HCT116 (cell line): ENCODE measurements around the gene ITPR2. TPM values are rescaled to one million over a fixed set of nuclear protein-coding genes. Genes with fewer than 3 reads are reported as not detected.

Source experiments
- ATAC-seq: fragments of 200-7000 bp; cut with Tn5 transposase; 2 replicates; pipeline ENCODE4 v1.9.1; 2020; ENCODE audit warnings: mild to moderate bottlenecking, moderate library complexity
- BruUV-seq: library from RNA; stranded (reverse); fragments of 400-500 nt; replicated peaks from 2 replicates; lab custom pipeline; 2021; lab: Mats Ljungman, UMichigan
- CTCF ChIA-PET: fragments of 300-600 bp; sonication (Branson Sonifier 250); formaldehyde crosslinking; loops from one replicate; lab custom pipeline; 2021; ENCODE audit warnings: antibody characterized with exemption; lab: Charles Lee
- POLR2A ChIA-PET: fragments of 300-600, 350-600 bp; sonication (Branson Sonifier 250); formaldehyde crosslinking; loops from one replicate; lab custom pipeline; 2021; ENCODE audit warnings: antibody characterized with exemption; lab: Charles Lee
- RAD21 ChIA-PET, 2 experiments: fragments of 300-600 bp; sonication (Branson Sonifier 250); formaldehyde crosslinking; loops; one replicate each; lab custom pipeline; 2023; ENCODE audit warnings: low total read pairs in 2 of 2; ENCODE audit not compliant: uncharacterized antibody in 2 of 2, unreplicated experiment in 2 of 2, low non-redundant PET in 1 of 2; lab: Charles Lee
- DNase-seq: peaks from one replicate; pipeline ENCODE4 v3.0.0-alpha.2; 2010; ENCODE audit warnings: low read depth, low spot score
- H2AFZ ChIP-seq: fragments of 200-600 bp; shearing (Covaris generic), sonication (generic); 2 replicates; pipeline ENCODE4 v1.6.1; 2017; ENCODE audit warnings: low read depth, mixed run types, mixed read lengths, antibody characterized with exemption, low read length; ENCODE audit not compliant: poor library complexity, severe bottlenecking
- H3K27ac ChIP-seq: 2 replicates; pipeline ENCODE4 v1.5.1; 2012; ENCODE audit warnings: low read depth, low read length
- H3K27me3 ChIP-seq: fragments of 200-600 bp; sonication (generic); 2 replicates; pipeline ENCODE4 v1.6.1; 2016; ENCODE audit warnings: mixed run types, low read length, mixed read lengths; ENCODE audit not compliant: insufficient read depth
- H3K36me3 ChIP-seq, 2 experiments: fragments of 200-500 bp in 1 of 2; fragments of 200-600 bp in 1 of 2; sonication (Bioruptor generic) in 1 of 2; sonication (generic) in 1 of 2; 2 replicates each; pipeline versions ENCODE4 v1.5.1 to v1.6.1; 2014 to 2016; ENCODE audit warnings: low read length in 2 of 2, inconsistent platforms in 1 of 2, mixed read lengths in 1 of 2, mixed run types in 1 of 2; ENCODE audit not compliant: insufficient read depth in 2 of 2, control insufficient read depth in 1 of 2
- H3K4me1 ChIP-seq, 2 experiments: fragments of 200-600 bp in 1 of 2; sonication (generic) in 1 of 2; 2 replicates each; pipeline versions ENCODE4 v1.5.1 to v1.6.1; 2012 to 2017; ENCODE audit warnings: low read length in 2 of 2, inconsistent platforms in 1 of 2, mild to moderate bottlenecking in 1 of 2, mixed read lengths in 1 of 2, mixed run types in 1 of 2, moderate library complexity in 1 of 2; ENCODE audit not compliant: insufficient read depth in 2 of 2, control insufficient read depth in 1 of 2
- H3K4me2 ChIP-seq: fragments of 200-600 bp; sonication (generic); 2 replicates; pipeline ENCODE4 v1.6.1; 2017; ENCODE audit warnings: mixed run types, low read length, mixed read lengths
- H3K4me3 ChIP-seq, 2 experiments: fragments of 200-600 bp in 1 of 2; sonication (generic) in 1 of 2; replicated peaks in 1 of 2; 2 replicates each; pipeline ENCODE4 v1.5.1; 2011 to 2016; ENCODE audit warnings: low read length in 2 of 2, control low read depth in 1 of 2, low read depth in 1 of 2, mild to moderate bottlenecking in 1 of 2, mixed read lengths in 1 of 2, mixed run types in 1 of 2
- H3K79me2 ChIP-seq: fragments of 200-600 bp; sonication (generic); 2 replicates; pipeline ENCODE4 v1.6.1; 2017; ENCODE audit warnings: mild to moderate bottlenecking, mixed run types, low read length, moderate library complexity, mixed read lengths; ENCODE audit not compliant: insufficient read depth
- H3K9ac ChIP-seq: fragments of 200-600 bp; sonication (generic); 2 replicates; pipeline ENCODE4 v1.6.1; 2016; ENCODE audit warnings: low read length, mixed read lengths
- H3K9me2 ChIP-seq: fragments of 200-600 bp; sonication (generic), shearing (Covaris generic); 2 replicates; pipeline ENCODE4 v1.6.1; 2017; ENCODE audit warnings: mixed run types, mild to moderate bottlenecking, moderate library complexity; ENCODE audit not compliant: insufficient read depth
- H3K9me3 ChIP-seq, 2 experiments: fragments of 200-500 bp in 1 of 2; fragments of 200-600 bp in 1 of 2; sonication (Bioruptor generic) in 1 of 2; sonication (generic) in 1 of 2; 2 replicates each; pipeline ENCODE4 v1.6.1; 2014 to 2017; ENCODE audit warnings: low read length in 2 of 2, mixed read lengths in 2 of 2, inconsistent platforms in 1 of 2, low read depth in 1 of 2, mild to moderate bottlenecking in 1 of 2, mixed run types in 1 of 2, moderate library complexity in 1 of 2; ENCODE audit not compliant: control insufficient read depth in 1 of 2, insufficient read depth in 1 of 2
- H4K20me1 ChIP-seq: fragments of 200-600 bp; sonication (generic), shearing (Covaris generic); 2 replicates; pipeline ENCODE4 v1.6.1; 2017; ENCODE audit warnings: mixed run types, mild to moderate bottlenecking, moderate library complexity; ENCODE audit not compliant: insufficient read depth
- CBX3 ChIP-seq: IDR thresholded peaks from 2 replicates; pipeline ENCODE4 v1.6.1; 2012; ENCODE audit warnings: low read depth
- CEBPB ChIP-seq: IDR thresholded peaks from 2 replicates; pipeline ENCODE4 v1.6.1; 2012; ENCODE audit warnings: low read depth
- EGR1 ChIP-seq: IDR thresholded peaks from 2 replicates; pipeline ENCODE4 v1.6.1; 2012; ENCODE audit warnings: low read depth
- ELF1 ChIP-seq: IDR thresholded peaks from 2 replicates; pipeline ENCODE4 v1.6.1; 2012; ENCODE audit warnings: low read depth, borderline replicate concordance
- RAD21 ChIP-seq: IDR thresholded peaks from 2 replicates; pipeline ENCODE4 v1.6.1; 2012; ENCODE audit warnings: low read depth, mild to moderate bottlenecking
- REST ChIP-seq: IDR thresholded peaks from 2 replicates; pipeline ENCODE4 v1.6.1; 2012; ENCODE audit warnings: low read depth
- SIN3A ChIP-seq: IDR thresholded peaks from 2 replicates; pipeline ENCODE4 v1.6.1; 2012; ENCODE audit warnings: low read depth
- SP1 ChIP-seq: IDR thresholded peaks from 2 replicates; pipeline ENCODE4 v1.6.1; 2012; ENCODE audit warnings: low read depth
- SRF ChIP-seq: IDR thresholded peaks from 2 replicates; pipeline ENCODE4 v1.6.1; 2012; ENCODE audit warnings: low read depth
- TCF7L2 ChIP-seq: IDR thresholded peaks from 2 replicates; pipeline ENCODE4 v1.7.0; 2011; ENCODE audit warnings: borderline replicate concordance, inconsistent platforms; ENCODE audit not compliant: insufficient read depth, insufficient read length; ENCODE audit errors: extremely low read depth
- YY1 ChIP-seq: IDR thresholded peaks from 2 replicates; pipeline ENCODE4 v1.6.1; 2011; ENCODE audit warnings: low read length, low read depth, moderate library complexity, mild to moderate bottlenecking; ENCODE audit not compliant: insufficient replicate concordance; ENCODE audit errors: extremely low read depth
- ZFX ChIP-seq: fragments of 450-650 bp; IDR thresholded peaks from 2 replicates; pipeline ENCODE4 v1.6.1; 2017
- intact Hi-C: fragments of 100-400 bp; cut with micrococcal nuclease; formaldehyde crosslinking; loops from 2 replicates; pipeline ENCODE4 v1.10.0; 2022
- total RNA-seq: library from RNA; stranded (reverse); gene quantifications from one replicate; pipeline ENCODE4 v1.2.1, GENCODE V29; 2021; ENCODE audit not compliant: unreplicated experiment
- TF ChIP-seq, protein P1 (sequence below): IDR thresholded peaks from 2 replicates; pipeline ENCODE4 v1.6.1; 2011; ENCODE audit warnings: mild to moderate bottlenecking, low read length, moderate library complexity; ENCODE audit not compliant: insufficient replicate concordance; ENCODE audit errors: extremely low read depth
- TF ChIP-seq, protein P2 (sequence below): IDR thresholded peaks from 2 replicates; pipeline ENCODE4 v1.6.1; 2012

The ITPR2 gene
- total RNA-seq, 1 experiment from 2014 or later = 6.5 TPM

DNA sequence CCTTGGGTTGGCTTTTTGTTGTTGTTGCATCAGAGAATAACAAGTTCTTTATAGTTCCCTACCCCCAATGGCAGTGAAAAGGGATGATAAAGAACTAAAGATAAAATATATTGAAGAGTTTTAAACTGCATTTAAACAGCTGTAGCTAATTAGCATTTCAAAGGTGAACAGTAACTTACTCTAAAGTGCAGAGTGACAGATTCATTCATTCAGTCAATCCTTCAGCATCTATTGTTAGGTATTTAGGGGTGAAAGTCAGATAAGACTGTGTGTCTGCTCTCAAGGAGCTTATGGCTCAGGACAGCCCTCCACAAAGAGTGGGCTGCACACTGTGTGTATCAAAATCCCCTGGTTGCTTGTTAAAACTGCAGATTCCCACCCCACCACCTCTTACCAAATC lies 491.5 kb downstream of the ITPR2 start (continued):
- TF ChIP-seq, protein P1, sequence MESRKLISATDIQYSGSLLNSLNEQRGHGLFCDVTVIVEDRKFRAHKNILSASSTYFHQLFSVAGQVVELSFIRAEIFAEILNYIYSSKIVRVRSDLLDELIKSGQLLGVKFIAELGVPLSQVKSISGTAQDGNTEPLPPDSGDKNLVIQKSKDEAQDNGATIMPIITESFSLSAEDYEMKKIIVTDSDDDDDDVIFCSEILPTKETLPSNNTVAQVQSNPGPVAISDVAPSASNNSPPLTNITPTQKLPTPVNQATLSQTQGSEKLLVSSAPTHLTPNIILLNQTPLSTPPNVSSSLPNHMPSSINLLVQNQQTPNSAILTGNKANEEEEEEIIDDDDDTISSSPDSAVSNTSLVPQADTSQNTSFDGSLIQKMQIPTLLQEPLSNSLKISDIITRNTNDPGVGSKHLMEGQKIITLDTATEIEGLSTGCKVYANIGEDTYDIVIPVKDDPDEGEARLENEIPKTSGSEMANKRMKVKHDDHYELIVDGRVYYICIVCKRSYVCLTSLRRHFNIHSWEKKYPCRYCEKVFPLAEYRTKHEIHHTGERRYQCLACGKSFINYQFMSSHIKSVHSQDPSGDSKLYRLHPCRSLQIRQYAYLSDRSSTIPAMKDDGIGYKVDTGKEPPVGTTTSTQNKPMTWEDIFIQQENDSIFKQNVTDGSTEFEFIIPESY = no peak

DNA sequence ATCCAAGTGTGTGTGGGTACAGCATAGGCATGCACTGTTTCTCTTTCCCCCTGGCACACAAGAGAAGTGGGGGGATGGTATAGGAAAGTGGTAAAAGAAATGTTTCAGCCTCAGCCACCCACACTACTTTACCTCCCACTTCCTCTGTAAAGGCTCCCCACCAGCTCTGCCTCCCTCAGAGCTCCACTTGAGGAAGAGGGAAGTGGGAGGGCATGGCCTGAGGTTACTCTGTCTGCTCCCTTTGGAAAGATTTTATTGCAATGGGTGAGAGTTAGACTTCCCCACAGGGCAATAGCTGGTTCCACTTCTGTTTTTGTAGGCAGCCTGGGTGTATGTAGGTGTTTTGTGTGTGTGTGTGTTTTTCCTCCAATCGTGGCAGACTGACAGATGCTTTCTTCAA lies 492.3 kb downstream of the ITPR2 start:
- RAD21 ChIA-PET = no interaction called here
- Histone ChIP-seq H3K27me3 (no peaks in the 10 kb centered on the region), H3K4me2 (no peak overlapping the region), H3K9ac (no peak overlapping the region), H3K4me3 (no peak overlapping the region), H3K79me2 (no peaks in the 10 kb centered on the region), H3K27ac (no peak overlapping the region), H2AFZ (no peak overlapping the region), H4K20me1 (no peaks in the 10 kb centered on the region), H3K4me1 (peaks cover 2 to 14% of the 10 kb centered on the region in 2 experiments; a peak in 2 of 4 replicates), H3K9me3 (no peaks in the 10 kb centered on the region), H3K36me3 (no peaks in the 10 kb centered on the region), H3K9me2 (no peaks in the 10 kb centered on the region)
- no peak for TF ChIP-seq SRF
- no peak for TF ChIP-seq SP1
- TF ChIP-seq ELF1 = no peak
- no peak for TF ChIP-seq RAD21
- no peak for TF ChIP-seq TCF7L2
- TF ChIP-seq CEBPB = no peak
- TF ChIP-seq CBX3 = no peak
- TF ChIP-seq, protein P2, sequence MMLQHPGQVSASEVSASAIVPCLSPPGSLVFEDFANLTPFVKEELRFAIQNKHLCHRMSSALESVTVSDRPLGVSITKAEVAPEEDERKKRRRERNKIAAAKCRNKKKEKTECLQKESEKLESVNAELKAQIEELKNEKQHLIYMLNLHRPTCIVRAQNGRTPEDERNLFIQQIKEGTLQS = no peak
- TF ChIP-seq ZFX = no peak
- TF ChIP-seq YY1 = no peak
- no peak for TF ChIP-seq SIN3A
- no peak for TF ChIP-seq REST
- no peak for TF ChIP-seq EGR1
- no TSS peak for BruUV-seq
- ATAC-seq (no peak), DNase-seq (no peak)
- CTCF ChIA-PET = no interaction called here
- POLR2A ChIA-PET = no interaction called here
- intact Hi-C loops = no loop called here
